ENCODE measurements around the gene SUSD6.

- no peak for TF ChIP-seq EZH2 (IDR thresholded peaks at IDR 0.05)
- no peak for TF ChIP-seq POLR2AphosphoS5 (IDR thresholded peaks at IDR 0.05; ENCODE audit: borderline replicate concordance, low read depth, low read length)
These were observed 31.3 kb upstream of the SUSD6 start for GRCh38 chr14:69580009-69580577.
